Measurements from ENCODE around the gene ARL4A. TPM values are rescaled to one million over a fixed set of nuclear protein-coding genes. Genes with fewer than 3 reads are reported as not detected.

The ARL4A gene
- total and polyA plus RNA-seq, 2 of the 8 experiments (the other 6 are each of a cell fraction or from before 2014, with no cell fraction given), result 14.5 to 29.2 TPM

DNA sequence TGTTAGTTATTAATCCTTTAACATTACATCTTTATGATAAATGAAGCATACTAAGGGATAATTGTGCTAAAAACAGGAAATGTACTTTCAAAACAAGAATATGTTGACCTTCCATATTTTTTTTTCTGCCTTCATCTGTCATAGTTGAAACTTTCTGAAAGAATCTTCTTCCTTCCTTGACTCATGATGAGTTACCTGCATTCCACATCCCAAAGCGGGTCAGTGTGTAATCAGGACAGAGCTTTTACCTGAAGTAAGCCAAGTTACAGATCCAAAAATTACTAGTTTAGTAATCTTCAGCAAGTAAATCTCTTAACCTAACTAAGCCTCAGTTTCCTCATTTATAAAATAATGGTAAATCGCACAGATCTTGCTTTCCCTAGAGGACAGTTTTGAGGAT is 13.4 kb upstream of the ARL4A start:
- no peaks in the 10 kb centered on the region for H3K79me1 ChIP-seq (ENCODE audit: low read depth, low read length)
- no peak overlapping the region for H4K91ac ChIP-seq (replicated peaks; ENCODE audit: insufficient read length, low read length)
- no peak overlapping the region for H3K4me3 ChIP-seq (ENCODE audit: extremely low read depth in 1 of 4, insufficient read depth in 2 of 4, low read depth in 3 of 4, low read length in 4 of 4)
- no peaks in the 10 kb centered on the region for H4K20me1 ChIP-seq (replicated peaks in 1 of 2; ENCODE audit: control insufficient read depth in 1 of 2, insufficient read depth in 2 of 2, low read length in 2 of 2)
- no peak overlapping the region for H2AK5ac ChIP-seq (ENCODE audit: low read depth, low read length)
- H2BK5ac ChIP-seq (ENCODE audit: low read depth, low read length), result no peak overlapping the region
- peaks cover 3 to 7% of the 10 kb centered on the region in 2 experiments for H3K9me3 ChIP-seq (ENCODE audit: insufficient read depth in 2 of 2, low read depth in 1 of 2, low read length in 1 of 2)
- WGBS, 2 experiments (ENCODE audit: extremely low coverage in 1 of 2, insufficient coverage in 1 of 2, insufficient read length in 1 of 2, insufficient replicate concordance in 2 of 2, low coverage in 1 of 2, low lambda C conversion rate in 2 of 2, missing lambda C conversion rate in 1 of 2), result 95% methylated on average over 2 of the region's 2 CpGs; no CpG with 5 or more reads in 1 of the 2 experiments
- H3K4me2 ChIP-seq (ENCODE audit: insufficient read depth in 1 of 2, low read depth in 2 of 2, low read length in 2 of 2), result no peak overlapping the region
- CTCF ChIA-PET (ENCODE audit: partially characterized antibody), result interaction anchor here (0.6 to 2.8 kb wide), 11 partner anchors 8 to 708 kb away, joined by 3 to 19 read pairs (median 4); partner anchors contain the start of gene ARL4A
- no peak for FAIRE-seq
- H3K23ac ChIP-seq (ENCODE audit: insufficient read length), result no peak overlapping the region
- no peaks in the 10 kb centered on the region for H3K36me3 ChIP-seq (ENCODE audit: control insufficient read depth in 2 of 4, insufficient read depth in 4 of 4, low read length in 3 of 4)
- H2BK120ac ChIP-seq (replicated peaks; ENCODE audit: low read depth, low read length), result no peak overlapping the region
- no peaks in the 10 kb centered on the region for H3K27me3 ChIP-seq (replicated peaks in 1 of 4; ENCODE audit: control insufficient read depth in 3 of 4, extremely low read depth in 1 of 4, insufficient read depth in 3 of 4, low read length in 3 of 4)
- no peak overlapping the region for H3K56ac ChIP-seq (replicated peaks; ENCODE audit: insufficient read length, low read depth, low read length)
- no peaks in the 10 kb centered on the region for H3K79me2 ChIP-seq (ENCODE audit: control insufficient read depth in 1 of 2, insufficient read depth in 2 of 2, low read length in 2 of 2)
- POLR2A ChIA-PET (ENCODE audit: partially characterized antibody), result no interaction called here
- H2BK12ac ChIP-seq (ENCODE audit: low read depth, low read length), result no peak overlapping the region
- H3K27ac ChIP-seq (ENCODE audit: low read depth, low read length), result no peak overlapping the region
- H3K23me2 ChIP-seq (ENCODE audit: low read depth, low read length), result peaks cover 2% of the 10 kb centered on the region; the same call in 1 of the 2 replicates
- no peak for DNase-seq (ENCODE audit: low read depth in 1 of 2, low spot score in 2 of 2)
- no peak overlapping the region for H2BK20ac ChIP-seq (ENCODE audit: low read length)
- H4K8ac ChIP-seq (ENCODE audit: extremely low read depth, insufficient read depth, low read length), result no peak overlapping the region
- H2BK15ac ChIP-seq (ENCODE audit: low read length), result no peak overlapping the region
- no peak overlapping the region for H4K5ac ChIP-seq (ENCODE audit: insufficient read length, low read depth, low read length)
- no peaks in the 10 kb centered on the region for H3K4me1 ChIP-seq (replicated peaks in 1 of 4; ENCODE audit: control insufficient read depth in 3 of 4, insufficient read depth in 4 of 4, low read length in 3 of 4)
- no peak for TF ChIP-seq SIRT6 (IDR thresholded peaks at IDR 0.05; ENCODE audit: low read length)
- no peak for TF ChIP-seq POLR2A (IDR thresholded peaks at IDR 0.05; ENCODE audit: control extremely low read depth in 1 of 2, low read depth in 2 of 2, low read length in 2 of 2)
- TF ChIP-seq NANOG (IDR thresholded peaks at IDR 0.05; ENCODE audit: insufficient read depth, low read depth, low read length, poor library complexity, severe bottlenecking), result no peak
- no peak for TF ChIP-seq CHD1 (IDR thresholded peaks at IDR 0.05; ENCODE audit: low read depth, low read length)
- no peak for TF ChIP-seq PHF8 (conservative IDR thresholded peaks at IDR 0.05; ENCODE audit: low read depth, low read length)
- no peak for TF ChIP-seq SP2 (IDR thresholded peaks at IDR 0.05; ENCODE audit: low read length)
- TF ChIP-seq KDM5A (IDR thresholded peaks at IDR 0.05; ENCODE audit: low read length), result no peak
- TF ChIP-seq, protein P1, sequence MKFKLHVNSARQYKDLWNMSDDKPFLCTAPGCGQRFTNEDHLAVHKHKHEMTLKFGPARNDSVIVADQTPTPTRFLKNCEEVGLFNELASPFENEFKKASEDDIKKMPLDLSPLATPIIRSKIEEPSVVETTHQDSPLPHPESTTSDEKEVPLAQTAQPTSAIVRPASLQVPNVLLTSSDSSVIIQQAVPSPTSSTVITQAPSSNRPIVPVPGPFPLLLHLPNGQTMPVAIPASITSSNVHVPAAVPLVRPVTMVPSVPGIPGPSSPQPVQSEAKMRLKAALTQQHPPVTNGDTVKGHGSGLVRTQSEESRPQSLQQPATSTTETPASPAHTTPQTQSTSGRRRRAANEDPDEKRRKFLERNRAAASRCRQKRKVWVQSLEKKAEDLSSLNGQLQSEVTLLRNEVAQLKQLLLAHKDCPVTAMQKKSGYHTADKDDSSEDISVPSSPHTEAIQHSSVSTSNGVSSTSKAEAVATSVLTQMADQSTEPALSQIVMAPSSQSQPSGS (IDR thresholded peaks at IDR 0.05; ENCODE audit: low read length), result no peak
- TF ChIP-seq JUND (IDR thresholded peaks at IDR 0.05; ENCODE audit: low read length), result no peak
- TF ChIP-seq TEAD4 (IDR thresholded peaks at IDR 0.05; ENCODE audit: low read depth, low read length), result no peak
- no peak for TF ChIP-seq MAFK (IDR thresholded peaks at IDR 0.05; ENCODE audit: low read depth, low read length)
- TF ChIP-seq POLR2AphosphoS5 (IDR thresholded peaks at IDR 0.05; ENCODE audit: low read depth, low read length), result no peak
- TF ChIP-seq, protein P2, sequence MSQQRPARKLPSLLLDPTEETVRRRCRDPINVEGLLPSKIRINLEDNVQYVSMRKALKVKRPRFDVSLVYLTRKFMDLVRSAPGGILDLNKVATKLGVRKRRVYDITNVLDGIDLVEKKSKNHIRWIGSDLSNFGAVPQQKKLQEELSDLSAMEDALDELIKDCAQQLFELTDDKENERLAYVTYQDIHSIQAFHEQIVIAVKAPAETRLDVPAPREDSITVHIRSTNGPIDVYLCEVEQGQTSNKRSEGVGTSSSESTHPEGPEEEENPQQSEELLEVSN (IDR thresholded peaks at IDR 0.05), result no peak
- no peak overlapping the region for H3K9ac ChIP-seq (replicated peaks in 1 of 4; ENCODE audit: extremely low read depth in 1 of 4, low read depth in 3 of 4, low read length in 3 of 4)
- H3K4ac ChIP-seq (replicated peaks; ENCODE audit: insufficient read length, low read depth, low read length), result no peak overlapping the region
- no peak overlapping the region for H3K14ac ChIP-seq (ENCODE audit: insufficient read length)
- H3K18ac ChIP-seq (ENCODE audit: extremely low read depth, low read length), result no peak overlapping the region
- H2AFZ ChIP-seq (ENCODE audit: low read length), result no peak overlapping the region

Data from H1 (cell line).